GM12865 (cell line): ENCODE measurements around the gene NUTF2.
A peak's percentile ranks its signal among the peaks of the same experiment; 100 is the strongest.

Experiments used
- DNase-seq: peaks from one replicate; pipeline ENCODE4 v3.0.0; 2010; ENCODE audit warnings: low read depth
- H3K4me3 ChIP-seq: 2 replicates; pipeline ENCODE4 v1.5.1; 2011; ENCODE audit warnings: mild to moderate bottlenecking, low read depth, low read length, control low read depth
- CTCF ChIP-seq: IDR thresholded peaks from 2 replicates; pipeline ENCODE4 v1.5.1; 2011; ENCODE audit warnings: low read length, control low read depth, low read depth, inconsistent platforms; ENCODE audit not compliant: insufficient read depth; ENCODE audit errors: missing control alignments

The NUTF2 gene

GRCh38 chr16:67883872-67884261, 37.1 kb downstream of the NUTF2 start:
- peak; percentile 68 for DNase-seq
- H3K4me3 ChIP-seq: no peak overlapping the region
- peak; percentile 92 for TF ChIP-seq CTCF

GRCh38 chr16:67884684-67885083, 38.0 kb downstream of the NUTF2 start, which contains the start of gene NRN1L:
NRN1L (plus strand) TSS chr16:67884885; CDS start chr16:67884904, 19 bp downstream.
- DNase-seq: no peak
- TF ChIP-seq CTCF: no peak
- no peak within 1 kb of the TSS for H3K4me3 ChIP-seq

- no peak for DNase-seq
- TF ChIP-seq CTCF: no peak
These were observed 38.8 kb downstream of the NUTF2 start for GRCh38 chr16:67885545-67885944.

GRCh38 chr16:67885976-67886375, 39.2 kb downstream of the NUTF2 start:
- no peak overlapping the region for H3K4me3 ChIP-seq
- no peak for DNase-seq
- TF ChIP-seq CTCF: no peak

More at GRCh38 chr16:67885545-67885944, 38.8 kb downstream of the NUTF2 start:
- H3K4me3 ChIP-seq: no peak overlapping the region

GRCh38 chr16:67886387-67886786, 39.7 kb downstream of the NUTF2 start:
- no peak for TF ChIP-seq CTCF
- no peak for DNase-seq
- H3K4me3 ChIP-seq: no peak overlapping the region

- no peak for TF ChIP-seq CTCF
- H3K4me3 ChIP-seq: no peak overlapping the region
- DNase-seq: no peak
These were observed 41.6 kb downstream of the NUTF2 start for GRCh38 chr16:67888331-67888730.

GRCh38 chr16:67892375-67892774, 45.6 kb downstream of the NUTF2 start:
- H3K4me3 ChIP-seq: peak overlapping the region; percentile 63
- no peak for TF ChIP-seq CTCF
- DNase-seq: no peak
